HCT116 (cell line): ENCODE results near the gene ALOX15. TPM values are rescaled to one million over a fixed set of nuclear protein-coding genes. Genes with fewer than 3 reads are reported as not detected.

Experiments used
- ATAC-seq: fragments of 200-7000 bp; cut with Tn5 transposase; 2 replicates; pipeline ENCODE4 v1.9.1; 2020; ENCODE audit warnings: mild to moderate bottlenecking, moderate library complexity
- BruUV-seq: library from RNA; stranded (reverse); fragments of 400-500 nt; replicated peaks from 2 replicates; lab custom pipeline; 2021; lab: Mats Ljungman, UMichigan
- CTCF ChIA-PET: fragments of 300-600 bp; sonication (Branson Sonifier 250); formaldehyde crosslinking; loops from one replicate; lab custom pipeline; 2021; ENCODE audit warnings: antibody characterized with exemption; lab: Charles Lee
- POLR2A ChIA-PET: fragments of 300-600, 350-600 bp; sonication (Branson Sonifier 250); formaldehyde crosslinking; loops from one replicate; lab custom pipeline; 2021; ENCODE audit warnings: antibody characterized with exemption; lab: Charles Lee
- RAD21 ChIA-PET, 2 experiments: fragments of 300-600 bp; sonication (Branson Sonifier 250); formaldehyde crosslinking; loops; one replicate each; lab custom pipeline; 2023; ENCODE audit warnings: low total read pairs in 2 of 2; ENCODE audit not compliant: uncharacterized antibody in 2 of 2, unreplicated experiment in 2 of 2, low non-redundant PET in 1 of 2; lab: Charles Lee
- DNase-seq: peaks from one replicate; pipeline ENCODE4 v3.0.0-alpha.2; 2010; ENCODE audit warnings: low read depth, low spot score
- H2AFZ ChIP-seq: fragments of 200-600 bp; shearing (Covaris generic), sonication (generic); 2 replicates; pipeline ENCODE4 v1.6.1; 2017; ENCODE audit warnings: low read depth, mixed run types, mixed read lengths, antibody characterized with exemption, low read length; ENCODE audit not compliant: poor library complexity, severe bottlenecking
- H3K27ac ChIP-seq: 2 replicates; pipeline ENCODE4 v1.5.1; 2012; ENCODE audit warnings: low read depth, low read length
- H3K27me3 ChIP-seq: fragments of 200-600 bp; sonication (generic); 2 replicates; pipeline ENCODE4 v1.6.1; 2016; ENCODE audit warnings: mixed run types, low read length, mixed read lengths; ENCODE audit not compliant: insufficient read depth
- H3K36me3 ChIP-seq, 2 experiments: fragments of 200-500 bp in 1 of 2; fragments of 200-600 bp in 1 of 2; sonication (Bioruptor generic) in 1 of 2; sonication (generic) in 1 of 2; 2 replicates each; pipeline versions ENCODE4 v1.5.1 to v1.6.1; 2014 to 2016; ENCODE audit warnings: low read length in 2 of 2, inconsistent platforms in 1 of 2, mixed read lengths in 1 of 2, mixed run types in 1 of 2; ENCODE audit not compliant: insufficient read depth in 2 of 2, control insufficient read depth in 1 of 2
- H3K4me1 ChIP-seq, 2 experiments: fragments of 200-600 bp in 1 of 2; sonication (generic) in 1 of 2; 2 replicates each; pipeline versions ENCODE4 v1.5.1 to v1.6.1; 2012 to 2017; ENCODE audit warnings: low read length in 2 of 2, inconsistent platforms in 1 of 2, mild to moderate bottlenecking in 1 of 2, mixed read lengths in 1 of 2, mixed run types in 1 of 2, moderate library complexity in 1 of 2; ENCODE audit not compliant: insufficient read depth in 2 of 2, control insufficient read depth in 1 of 2
- H3K4me2 ChIP-seq: fragments of 200-600 bp; sonication (generic); 2 replicates; pipeline ENCODE4 v1.6.1; 2017; ENCODE audit warnings: mixed run types, low read length, mixed read lengths
- H3K4me3 ChIP-seq, 2 experiments: fragments of 200-600 bp in 1 of 2; sonication (generic) in 1 of 2; replicated peaks in 1 of 2; 2 replicates each; pipeline ENCODE4 v1.5.1; 2011 to 2016; ENCODE audit warnings: low read length in 2 of 2, control low read depth in 1 of 2, low read depth in 1 of 2, mild to moderate bottlenecking in 1 of 2, mixed read lengths in 1 of 2, mixed run types in 1 of 2
- H3K79me2 ChIP-seq: fragments of 200-600 bp; sonication (generic); 2 replicates; pipeline ENCODE4 v1.6.1; 2017; ENCODE audit warnings: mild to moderate bottlenecking, mixed run types, low read length, moderate library complexity, mixed read lengths; ENCODE audit not compliant: insufficient read depth
- H3K9ac ChIP-seq: fragments of 200-600 bp; sonication (generic); 2 replicates; pipeline ENCODE4 v1.6.1; 2016; ENCODE audit warnings: low read length, mixed read lengths
- H3K9me2 ChIP-seq: fragments of 200-600 bp; sonication (generic), shearing (Covaris generic); 2 replicates; pipeline ENCODE4 v1.6.1; 2017; ENCODE audit warnings: mixed run types, mild to moderate bottlenecking, moderate library complexity; ENCODE audit not compliant: insufficient read depth
- H3K9me3 ChIP-seq, 2 experiments: fragments of 200-500 bp in 1 of 2; fragments of 200-600 bp in 1 of 2; sonication (Bioruptor generic) in 1 of 2; sonication (generic) in 1 of 2; 2 replicates each; pipeline ENCODE4 v1.6.1; 2014 to 2017; ENCODE audit warnings: low read length in 2 of 2, mixed read lengths in 2 of 2, inconsistent platforms in 1 of 2, low read depth in 1 of 2, mild to moderate bottlenecking in 1 of 2, mixed run types in 1 of 2, moderate library complexity in 1 of 2; ENCODE audit not compliant: control insufficient read depth in 1 of 2, insufficient read depth in 1 of 2
- H4K20me1 ChIP-seq: fragments of 200-600 bp; sonication (generic), shearing (Covaris generic); 2 replicates; pipeline ENCODE4 v1.6.1; 2017; ENCODE audit warnings: mixed run types, mild to moderate bottlenecking, moderate library complexity; ENCODE audit not compliant: insufficient read depth
- ATF3 ChIP-seq: IDR thresholded peaks from 2 replicates; pipeline ENCODE4 v1.6.1; 2012
- CEBPB ChIP-seq: IDR thresholded peaks from 2 replicates; pipeline ENCODE4 v1.6.1; 2012; ENCODE audit warnings: low read depth
- ELF1 ChIP-seq: IDR thresholded peaks from 2 replicates; pipeline ENCODE4 v1.6.1; 2012; ENCODE audit warnings: low read depth, borderline replicate concordance
- EZH2 ChIP-seq: fragments of 200-600 bp; sonication (generic); IDR thresholded peaks from 2 replicates; pipeline ENCODE4 v1.6.1; 2017; ENCODE audit warnings: antibody characterized with exemption, mixed run types
- EZH2phosphoT487 ChIP-seq: fragments of 200-600 bp; IDR thresholded peaks from 2 replicates; pipeline ENCODE4 v1.6.1; 2018; ENCODE audit warnings: antibody characterized with exemption, borderline replicate concordance
- FOSL1 ChIP-seq: IDR thresholded peaks from 2 replicates; pipeline ENCODE4 v1.6.1; 2012; ENCODE audit warnings: low read depth
- JUND ChIP-seq: IDR thresholded peaks from 2 replicates; pipeline ENCODE4 v1.6.1; 2012
- POLR2A ChIP-seq: IDR thresholded peaks from 2 replicates; pipeline ENCODE4 v1.7.0; 2011; ENCODE audit warnings: borderline replicate concordance; ENCODE audit not compliant: insufficient read depth, insufficient read length; ENCODE audit errors: extremely low read depth
- POLR2AphosphoS5 ChIP-seq: IDR thresholded peaks from 2 replicates; pipeline ENCODE4 v1.6.1; 2011; ENCODE audit warnings: mild to moderate bottlenecking, low read depth, low read length, moderate library complexity
- RAD21 ChIP-seq: IDR thresholded peaks from 2 replicates; pipeline ENCODE4 v1.6.1; 2012; ENCODE audit warnings: low read depth, mild to moderate bottlenecking
- REST ChIP-seq: IDR thresholded peaks from 2 replicates; pipeline ENCODE4 v1.6.1; 2012; ENCODE audit warnings: low read depth
- SIN3A ChIP-seq: IDR thresholded peaks from 2 replicates; pipeline ENCODE4 v1.6.1; 2012; ENCODE audit warnings: low read depth
- SP1 ChIP-seq: IDR thresholded peaks from 2 replicates; pipeline ENCODE4 v1.6.1; 2012; ENCODE audit warnings: low read depth
- SRF ChIP-seq: IDR thresholded peaks from 2 replicates; pipeline ENCODE4 v1.6.1; 2012; ENCODE audit warnings: low read depth
- TCF7L2 ChIP-seq: IDR thresholded peaks from 2 replicates; pipeline ENCODE4 v1.7.0; 2011; ENCODE audit warnings: borderline replicate concordance, inconsistent platforms; ENCODE audit not compliant: insufficient read depth, insufficient read length; ENCODE audit errors: extremely low read depth
- YY1 ChIP-seq: IDR thresholded peaks from 2 replicates; pipeline ENCODE4 v1.6.1; 2011; ENCODE audit warnings: low read length, low read depth, moderate library complexity, mild to moderate bottlenecking; ENCODE audit not compliant: insufficient replicate concordance; ENCODE audit errors: extremely low read depth
- ZFX ChIP-seq: fragments of 450-650 bp; IDR thresholded peaks from 2 replicates; pipeline ENCODE4 v1.6.1; 2017
- ZNF274 ChIP-seq: fragments of 200-500 bp; sonication (Bioruptor generic); IDR thresholded peaks from 2 replicates; pipeline ENCODE4 v1.6.1; 2014; ENCODE audit warnings: mild to moderate bottlenecking, low read depth, low read length, inconsistent platforms
- intact Hi-C: fragments of 100-400 bp; cut with micrococcal nuclease; formaldehyde crosslinking; loops from 2 replicates; pipeline ENCODE4 v1.10.0; 2022
- total RNA-seq: library from RNA; stranded (reverse); gene quantifications from one replicate; pipeline ENCODE4 v1.2.1, GENCODE V29; 2021; ENCODE audit not compliant: unreplicated experiment
- TF ChIP-seq, protein P1 (sequence below): IDR thresholded peaks from 2 replicates; pipeline ENCODE4 v1.6.1; 2012

ALOX15 gene
- total RNA-seq, 1 experiment from 2014 or later: 0.57 TPM

DNA sequence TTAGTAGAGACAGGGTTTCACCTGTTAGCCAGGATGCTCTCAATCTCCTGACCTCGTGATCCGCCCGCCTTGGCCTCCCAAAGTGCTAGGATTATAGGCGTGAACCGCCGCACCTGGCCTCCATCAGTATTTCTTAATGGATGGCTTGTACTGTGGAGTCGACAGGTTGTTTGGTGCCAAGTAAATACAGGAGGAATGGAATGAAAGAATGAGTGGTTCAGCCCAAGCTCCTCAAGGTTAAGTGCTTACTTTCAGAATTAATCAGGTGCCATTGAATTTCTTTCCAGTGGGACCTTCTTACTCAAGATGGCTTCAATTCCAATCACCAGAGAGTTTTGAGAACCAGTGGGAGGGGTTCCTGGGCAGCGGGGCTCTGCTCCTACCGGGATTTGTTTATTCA lies 25.0 kb downstream of the ALOX15 start:
- POLR2A ChIA-PET: no interaction called here
- no peaks in the 10 kb centered on the region for H4K20me1 ChIP-seq
- DNase-seq (no peak), ATAC-seq (no peak)
- no peak for TF ChIP-seq SIN3A
- TF ChIP-seq ELF1: no peak
- TF ChIP-seq, all 23 proteins: peak for 0
- Histone ChIP-seq H3K4me3 (no peak overlapping the region), H2AFZ (no peak overlapping the region), H3K4me1 (no peaks in the 10 kb centered on the region), H3K36me3 (no peaks in the 10 kb centered on the region), H3K79me2 (no peaks in the 10 kb centered on the region), H3K4me2 (no peak overlapping the region), H3K27me3 (no peaks in the 10 kb centered on the region), H3K9ac (no peak overlapping the region), H3K9me3 (no peaks in the 10 kb centered on the region), H3K27ac (no peak overlapping the region), H3K9me2 (no peaks in the 10 kb centered on the region)
- CTCF ChIA-PET: interaction anchor here (1.3 to 1.4 kb wide), 2 partner anchors 9 to 50 kb away, joined by 3 to 4 read pairs; no protein-coding TSS in a partner anchor
- RAD21 ChIA-PET: no interaction called here
- intact Hi-C loops: no loop called here
- BruUV-seq: no TSS peak

DNA sequence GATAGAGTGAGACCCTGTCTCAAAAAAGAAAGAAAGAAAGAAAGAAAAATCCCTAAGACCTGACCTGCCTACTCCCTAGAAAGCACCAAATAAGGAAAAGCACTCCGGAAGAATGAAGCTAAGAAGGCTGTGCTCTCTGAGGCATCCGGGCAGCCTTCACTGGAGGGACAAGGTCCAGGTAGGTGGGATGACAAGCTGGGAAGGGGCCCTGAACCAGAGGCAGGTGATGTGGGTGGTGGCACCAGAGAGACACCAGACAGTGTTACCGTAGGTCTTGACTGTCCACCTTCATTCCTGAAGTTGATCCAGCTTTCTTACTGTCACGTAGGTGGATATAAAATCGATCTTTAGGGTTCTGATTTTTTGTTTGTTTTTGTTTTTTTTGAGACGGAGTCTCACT lies 30.8 kb downstream of the ALOX15 start:
- no peaks in the 10 kb centered on the region for H3K4me1 ChIP-seq
- ChIA-PET POLR2A (no interaction called here), CTCF (interaction anchor here (0.6 kb wide), 1 partner anchor 19 kb away, joined by 4 read pairs; no protein-coding TSS in a partner anchor), RAD21 (no interaction called here)
- H3K27me3 ChIP-seq: no peaks in the 10 kb centered on the region
- no peak overlapping the region for H3K4me2 ChIP-seq
- DNase-seq (no peak), ATAC-seq (no peak)
- no peaks in the 10 kb centered on the region for H4K20me1 ChIP-seq
- no peaks in the 10 kb centered on the region for H3K9me3 ChIP-seq
- no peak overlapping the region for H2AFZ ChIP-seq
- intact Hi-C loops: no loop called here
- TF ChIP-seq CEBPB: no peak
- no peak for TF ChIP-seq RAD21
- TF ChIP-seq POLR2A: no peak
- no peak for TF ChIP-seq FOSL1
- no peak for TF ChIP-seq SRF
- no peak for TF ChIP-seq ATF3
- TF ChIP-seq YY1: no peak
- TF ChIP-seq SP1: no peak
- TF ChIP-seq JUND: no peak
- TF ChIP-seq REST: no peak
- TF ChIP-seq EZH2: no peak
- TF ChIP-seq EZH2phosphoT487: no peak
- TF ChIP-seq TCF7L2: no peak
- no peak for TF ChIP-seq ELF1
- no peak for TF ChIP-seq ZNF274
- no peak for TF ChIP-seq SIN3A
- TF ChIP-seq, protein P1, sequence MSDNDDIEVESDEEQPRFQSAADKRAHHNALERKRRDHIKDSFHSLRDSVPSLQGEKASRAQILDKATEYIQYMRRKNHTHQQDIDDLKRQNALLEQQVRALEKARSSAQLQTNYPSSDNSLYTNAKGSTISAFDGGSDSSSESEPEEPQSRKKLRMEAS: no peak
- TF ChIP-seq POLR2AphosphoS5: no peak
- no peak for TF ChIP-seq ZFX
- H3K36me3 ChIP-seq: no peaks in the 10 kb centered on the region
- no peak overlapping the region for H3K4me3 ChIP-seq
- H3K9ac ChIP-seq: no peak overlapping the region
- no peaks in the 10 kb centered on the region for H3K9me2 ChIP-seq
- no peaks in the 10 kb centered on the region for H3K79me2 ChIP-seq
- no peak overlapping the region for H3K27ac ChIP-seq
- BruUV-seq: no TSS peak
